Activated CD8-positive, alpha-beta memory T cell treated with anti-CD3 and anti-CD28 coated beads, Interleukin-2, amount 50 U/mL, for 24 hours (primary cell): Measurements from ENCODE around the gene LSR.

Experiments
- DNase-seq: peaks from one replicate; pipeline ENCODE4 v3.0.0-alpha.2; 2020; ENCODE audit errors: extremely low read depth

LSR gene

GRCh38 chr19:35302446-35302845 lies 53.6 kb downstream of the LSR start:
- DNase-seq: no peak

- DNase-seq: no peak
These were observed 54.6 kb downstream of the LSR start for GRCh38 chr19:35303357-35303915.

- no peak for DNase-seq
These were observed 55.2 kb downstream of the LSR start for GRCh38 chr19:35304036-35304435.

- no peak for DNase-seq
These were observed 56.4 kb downstream of the LSR start for GRCh38 chr19:35305181-35305580.

- no peak for DNase-seq
These were observed 57.9 kb downstream of the LSR start for GRCh38 chr19:35306473-35307246.

GRCh38 chr19:35307931-35308330 lies 59.1 kb downstream of the LSR start:
- no peak for DNase-seq

GRCh38 chr19:35308910-35309309 lies 60.1 kb downstream of the LSR start:
- no peak for DNase-seq

- no peak for DNase-seq
These were observed 60.9 kb downstream of the LSR start for GRCh38 chr19:35309481-35310279.

GRCh38 chr19:35310331-35310730 lies 61.5 kb downstream of the LSR start:
- DNase-seq: no peak

GRCh38 chr19:35310811-35311465 lies 62.1 kb downstream of the LSR start:
- DNase-seq: no peak

GRCh38 chr19:35311901-35312665 lies 63.3 kb downstream of the LSR start:
- no peak for DNase-seq

GRCh38 chr19:35313587-35313986 lies 64.8 kb downstream of the LSR start:
- no peak for DNase-seq

- DNase-seq: no peak
These were observed 65.2 kb downstream of the LSR start for GRCh38 chr19:35314031-35314430.

- no peak for DNase-seq
These were observed 66.2 kb downstream of the LSR start for GRCh38 chr19:35314858-35315470.

GRCh38 chr19:35315883-35316282 lies 67.1 kb downstream of the LSR start:
- DNase-seq: no peak

- DNase-seq: no peak
These were observed 67.8 kb downstream of the LSR start for GRCh38 chr19:35316560-35316959.
